Epidermal melanocyte (primary cell): ENCODE measurements around the gene MTMR8.
"Not testable (repeated sequence)": the region's sequence is repeated elsewhere in the genome, so short reads cannot be mapped to it uniquely, and the experiment has no call there.

ENCODE experiments used
- DNase-seq: peaks from one replicate; pipeline ENCODE4 v3.0.0; 2011; ENCODE audit warnings: low spot score; ENCODE audit not compliant: insufficient read length

MTMR8 gene

DNA sequence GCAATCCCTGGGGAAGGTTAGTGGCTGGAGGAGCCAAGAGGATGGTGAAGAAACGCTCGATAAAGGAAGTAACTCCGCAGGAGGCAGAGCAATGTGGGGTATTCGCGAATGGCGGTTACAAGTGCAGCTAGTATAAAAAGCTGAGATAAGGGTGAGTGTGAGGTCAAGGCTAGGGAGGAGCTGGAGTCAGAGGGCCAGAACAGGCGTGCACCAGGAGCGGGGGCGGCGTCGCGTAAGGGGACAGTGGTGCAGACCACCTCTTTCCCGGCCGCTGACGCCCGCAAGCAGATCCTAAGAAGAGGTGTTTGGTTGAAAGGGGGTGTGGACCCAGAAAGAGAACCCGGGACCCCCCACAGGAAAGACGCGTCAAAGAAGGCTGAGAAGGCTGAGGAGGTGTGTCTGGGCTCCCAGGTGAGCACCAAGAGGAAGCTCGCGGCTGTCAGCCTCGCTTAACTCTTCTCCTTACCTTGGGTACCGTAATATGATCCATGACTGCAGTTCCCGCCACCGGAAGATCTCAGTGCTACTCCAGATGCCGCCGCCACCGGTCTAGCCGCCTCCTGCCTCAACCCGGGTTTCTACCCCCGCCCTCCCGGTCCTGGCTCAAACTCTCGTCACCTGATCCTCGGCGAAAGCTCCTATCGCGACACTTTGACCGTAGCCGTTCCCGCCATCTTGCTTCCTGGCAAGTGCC is at the start of gene MTMR8:
TSS of gene MTMR8 (minus strand) at position 579 of the 694 bp plus-strand sequence. CDS start at position 490, 89 bp downstream.
- DNase-seq: peak; percentile 19

DNA sequence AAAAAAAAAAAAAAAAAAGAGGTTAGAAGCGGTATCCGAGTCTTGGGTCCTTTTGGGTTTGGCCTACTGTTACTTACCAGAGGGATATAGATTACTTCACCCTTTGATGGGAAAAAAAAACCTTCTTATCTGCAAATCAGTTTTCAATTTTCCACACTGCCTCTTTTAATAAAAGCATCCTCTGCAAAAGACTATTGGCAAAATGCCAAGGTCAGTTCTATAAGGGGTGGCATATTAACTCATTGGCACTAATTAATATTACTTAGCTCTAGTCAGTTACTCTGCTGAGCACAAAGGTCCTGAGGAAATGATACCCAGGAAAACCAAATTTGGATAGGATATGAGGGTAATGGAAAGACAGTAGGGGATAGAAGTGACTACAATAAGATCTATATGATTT is 44.3 kb upstream of the MTMR8 start:
- DNase-seq: no peak

DNA sequence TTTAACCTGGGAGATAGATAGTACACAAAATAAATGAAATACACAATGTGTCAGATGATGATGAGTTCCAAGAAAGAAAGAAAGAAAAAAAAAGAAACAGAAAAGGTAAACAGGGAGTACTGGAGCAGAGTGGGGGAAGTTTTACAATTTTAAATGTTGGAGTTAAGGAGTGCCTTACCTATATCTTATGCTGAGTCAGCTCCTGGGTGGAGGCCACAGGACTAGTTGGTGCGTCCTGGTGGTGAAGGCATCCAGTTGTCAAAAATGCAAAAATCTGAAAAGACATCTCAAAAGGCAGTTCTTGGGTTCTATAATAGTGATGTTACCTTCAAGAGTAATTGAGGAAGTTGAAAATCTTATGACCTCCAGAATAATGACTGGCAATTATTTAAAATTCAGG is 42.4 kb upstream of the MTMR8 start:
- DNase-seq: no peak

DNA sequence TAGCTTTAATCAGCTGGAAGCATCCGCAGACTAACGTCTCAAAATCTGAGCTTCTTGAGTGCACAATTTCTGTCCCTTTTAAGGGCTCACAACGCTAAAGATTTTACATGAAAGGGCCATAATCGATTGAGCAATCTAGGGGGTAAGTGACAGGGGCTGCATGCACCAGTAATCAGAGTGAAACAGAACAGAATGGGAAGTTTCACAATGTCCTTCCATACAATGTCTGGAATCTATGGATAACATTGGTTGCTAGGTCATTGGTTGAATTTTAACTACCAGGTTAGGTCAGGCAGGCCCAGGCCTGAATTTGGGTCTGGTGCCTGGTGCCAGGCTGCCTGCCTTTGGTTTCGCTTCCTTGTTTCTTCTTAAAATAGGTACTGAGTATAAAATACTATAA is 42.0 kb upstream of the MTMR8 start:
- no peak for DNase-seq

DNA sequence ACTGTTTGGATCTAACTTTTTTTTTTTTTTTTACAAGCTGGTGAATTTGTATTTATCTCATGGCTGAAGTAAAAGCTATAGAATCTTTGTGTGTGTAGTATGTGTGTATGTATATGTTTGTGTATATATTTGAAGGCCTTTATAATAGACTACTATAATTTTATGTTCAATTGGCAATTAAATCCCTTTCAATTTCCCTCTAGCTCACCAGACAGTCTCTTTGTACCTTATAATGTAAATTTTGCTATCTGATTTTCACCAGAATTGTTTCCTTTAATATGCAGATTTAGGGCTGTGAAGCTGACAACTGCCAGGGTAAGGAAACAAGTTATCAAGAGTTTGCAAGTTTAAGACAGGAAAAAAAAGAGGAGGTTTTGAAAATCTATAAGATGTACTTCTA is 33.1 kb upstream of the MTMR8 start:
- DNase-seq: no peak

DNA sequence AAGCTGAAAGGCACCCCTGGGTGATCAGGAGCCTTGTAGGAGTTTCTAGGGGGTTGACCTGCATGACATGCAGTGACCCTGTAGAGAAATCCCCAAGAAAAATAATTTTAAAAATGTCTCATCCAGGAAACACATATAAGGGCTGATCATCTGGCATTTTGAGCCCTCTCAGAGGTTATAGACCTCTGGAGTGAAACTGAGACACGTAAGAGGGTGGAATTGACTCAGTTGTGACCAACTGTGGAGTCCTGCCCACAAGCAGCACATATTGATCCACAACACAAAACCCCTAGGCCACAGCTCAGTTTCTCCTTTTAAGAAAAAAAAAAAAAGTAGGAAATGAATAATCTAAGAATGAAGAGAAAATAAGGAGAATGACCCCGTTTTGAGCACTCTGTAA is 32.5 kb upstream of the MTMR8 start:
- no peak for DNase-seq

DNA sequence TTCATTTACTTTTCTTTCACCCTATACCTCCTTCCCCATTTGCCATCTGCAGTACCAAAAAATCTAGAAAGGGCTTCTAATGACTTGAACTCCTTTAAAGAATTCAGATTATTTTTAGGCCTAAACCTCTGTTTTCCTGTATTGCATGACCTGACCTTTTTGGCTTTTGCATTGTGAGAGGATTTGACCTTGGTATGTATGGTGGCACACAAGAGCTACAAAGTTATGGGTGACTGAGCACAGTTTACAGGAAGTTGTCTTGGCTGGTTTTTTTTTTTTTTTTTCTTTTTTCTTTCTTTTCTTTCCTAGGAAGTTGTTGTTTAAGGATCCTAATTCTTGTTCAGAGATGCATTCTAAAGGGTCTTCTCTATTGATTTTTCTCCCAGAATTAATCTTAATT is 32.0 kb upstream of the MTMR8 start:
- DNase-seq: no peak

DNA sequence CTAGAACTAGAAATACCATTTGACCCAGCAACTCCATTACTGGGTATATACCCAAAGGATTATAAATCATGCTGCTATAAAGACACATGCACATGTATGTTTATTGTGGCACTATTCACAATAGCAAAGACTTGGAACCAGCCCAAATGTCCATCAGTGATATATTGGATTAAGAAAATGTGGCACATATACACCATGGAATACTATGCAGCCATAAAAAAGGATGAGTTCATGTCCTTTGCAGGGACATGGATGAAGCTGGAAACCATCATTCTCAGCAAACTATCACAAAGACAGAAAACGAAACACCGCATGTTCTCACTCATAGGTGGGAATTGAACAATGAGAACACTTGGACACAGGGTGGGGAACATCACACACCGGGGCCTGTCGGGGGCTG is 14.5 kb upstream of the MTMR8 start:
- not testable (repeated sequence) for DNase-seq

DNA sequence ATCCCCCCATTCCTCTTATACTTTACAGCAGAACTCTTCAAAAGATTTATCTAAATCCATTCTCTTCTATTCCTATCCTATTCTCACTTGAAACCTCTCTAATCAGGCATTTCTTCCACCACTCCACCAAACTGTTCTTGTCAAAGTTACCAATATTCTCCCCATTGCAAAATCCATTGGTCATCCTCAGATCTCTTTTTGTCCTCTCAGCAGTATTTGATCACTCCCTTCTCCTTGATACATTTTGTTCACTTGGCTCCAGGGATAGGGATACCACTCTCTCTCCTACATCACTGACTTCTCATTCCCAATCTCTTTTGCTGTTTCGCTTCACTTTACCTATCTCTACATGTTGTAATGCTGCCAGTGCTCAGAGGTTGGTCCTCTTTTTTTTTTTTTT is 2.8 kb upstream of the MTMR8 start:
- no peak for DNase-seq

DNA sequence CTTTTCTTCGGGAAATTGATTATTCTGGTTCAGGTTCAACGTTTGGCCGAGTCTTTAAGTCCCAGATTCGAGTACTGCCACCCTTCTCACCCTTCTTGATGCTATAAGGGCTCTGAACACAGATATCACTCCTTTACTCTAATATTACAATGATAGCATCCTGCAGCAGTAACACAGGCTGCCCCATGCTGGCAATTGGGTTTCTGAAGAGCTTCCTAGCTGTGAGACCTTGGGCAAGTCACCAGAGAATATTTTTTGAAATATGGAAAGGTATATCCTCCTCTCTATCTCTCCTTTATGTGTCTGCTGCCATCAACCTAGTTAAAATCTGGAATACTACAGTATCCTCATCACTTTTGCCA is 297 bp upstream of the MTMR8 start:
- no peak for DNase-seq

DNA sequence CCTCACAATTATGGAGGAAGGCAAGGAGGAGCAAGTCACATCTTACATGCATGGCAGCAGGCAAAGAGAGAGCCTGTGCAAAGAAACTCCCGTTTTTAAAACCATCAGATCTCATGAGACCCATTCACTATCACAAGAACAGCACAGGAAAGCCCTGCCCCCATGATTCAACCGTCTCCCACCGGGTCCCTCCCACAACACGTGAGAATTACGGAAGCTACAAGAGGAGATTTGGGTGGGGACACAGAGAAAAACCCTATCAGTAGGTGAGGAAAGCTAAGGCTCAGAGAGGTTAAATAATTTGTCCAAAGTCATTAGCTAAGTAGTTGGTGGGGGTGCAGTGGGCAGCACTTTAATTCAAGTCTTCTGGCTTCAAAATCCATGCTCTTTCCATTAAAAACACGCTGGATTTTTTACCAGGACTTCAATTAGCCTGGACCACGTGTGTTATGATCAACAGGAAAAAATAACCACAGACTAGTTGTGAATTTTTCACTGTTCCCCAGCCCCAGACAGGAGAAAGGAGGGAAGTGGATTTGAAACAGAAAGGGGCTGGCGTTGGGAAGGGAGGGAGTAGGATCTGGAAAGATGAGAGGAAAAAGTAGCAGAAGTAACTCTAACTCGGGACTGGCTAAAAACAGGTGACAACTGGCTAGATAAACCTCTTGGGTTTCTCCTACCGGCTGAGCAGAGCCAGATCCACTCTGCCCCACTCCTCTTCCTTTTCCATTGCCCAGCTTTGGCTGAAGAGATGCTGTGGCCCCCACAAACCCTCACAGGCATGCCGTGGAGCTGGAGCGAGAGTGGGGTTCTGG is 986 bp downstream of the MTMR8 start:
- no peak for DNase-seq

DNA sequence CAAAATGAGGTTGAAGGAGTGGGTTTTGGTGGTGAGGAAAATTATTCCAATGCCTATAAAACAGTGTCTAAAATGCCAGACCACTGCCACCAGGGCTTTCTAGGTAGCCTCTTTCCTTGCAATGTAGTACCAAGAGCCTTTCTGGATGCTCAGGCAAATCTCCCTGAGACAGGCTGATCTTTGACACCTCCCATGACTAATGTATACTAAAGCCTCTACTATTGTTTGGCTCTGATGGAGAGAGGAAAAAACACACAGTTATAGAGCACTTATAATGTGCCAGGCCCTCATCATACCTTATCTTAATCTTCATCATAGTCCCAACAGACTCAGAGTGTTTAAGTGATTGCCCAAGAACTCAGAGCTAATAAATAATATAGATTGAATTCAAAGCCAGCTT is 5.8 kb downstream of the MTMR8 start:
- DNase-seq: no peak

DNA sequence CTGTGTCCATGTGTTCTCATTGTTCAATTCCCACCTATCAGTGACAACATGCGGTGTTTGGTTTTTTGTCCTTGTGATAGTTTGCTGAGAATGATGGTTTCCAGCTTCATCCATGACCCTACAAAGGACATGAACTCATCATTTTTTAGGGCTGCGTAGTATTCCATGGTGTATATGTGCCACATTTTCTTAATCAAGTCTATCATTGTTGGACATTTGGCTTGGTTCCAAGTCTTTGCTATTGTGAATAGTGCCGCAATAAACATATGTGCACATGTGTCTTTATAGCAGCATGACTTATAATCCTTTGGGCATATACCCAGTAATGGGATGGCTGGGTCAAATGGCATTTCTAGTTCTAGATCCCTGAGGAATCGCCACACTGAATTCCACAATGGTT is 14.5 kb downstream of the MTMR8 start:
- not testable (repeated sequence) for DNase-seq

DNA sequence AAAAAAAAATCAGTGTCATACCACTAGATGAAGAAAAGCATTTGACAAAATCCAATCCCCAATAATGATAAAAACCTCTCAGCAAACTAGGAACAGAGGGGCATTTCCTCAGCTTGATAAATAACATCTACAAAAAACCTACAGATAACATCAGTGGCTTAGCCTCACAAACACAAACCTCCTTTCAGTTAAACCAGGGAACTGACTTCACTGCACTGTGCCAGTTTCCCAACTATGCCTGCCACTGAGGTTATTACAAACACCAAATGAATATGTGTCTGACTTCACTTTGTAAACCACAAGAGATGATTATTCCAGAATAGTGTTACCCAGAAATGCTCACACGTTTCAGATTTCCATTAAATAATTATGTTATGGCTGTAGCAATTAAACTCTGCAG is 15.3 kb downstream of the MTMR8 start:
- DNase-seq: no peak

DNA sequence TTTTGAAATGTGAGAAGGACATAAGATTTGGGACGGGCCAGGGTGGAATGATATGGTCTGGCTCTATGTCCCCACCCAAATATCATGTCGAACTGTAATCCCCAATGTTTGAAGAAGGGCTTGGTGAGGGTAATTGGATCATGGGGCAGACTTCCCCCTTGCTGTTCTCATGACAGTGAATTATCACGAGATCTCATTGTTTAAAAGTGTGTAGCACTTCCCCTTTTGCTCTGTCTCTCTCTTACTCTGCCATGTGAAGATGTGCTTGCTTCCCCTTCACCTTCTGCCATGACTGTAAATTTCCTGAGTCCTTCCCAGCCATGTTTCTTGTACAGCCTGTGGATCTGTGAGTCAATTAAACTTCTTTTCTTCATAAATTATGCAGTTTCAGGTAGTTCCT is 17.5 kb downstream of the MTMR8 start:
- DNase-seq: no peak

DNA sequence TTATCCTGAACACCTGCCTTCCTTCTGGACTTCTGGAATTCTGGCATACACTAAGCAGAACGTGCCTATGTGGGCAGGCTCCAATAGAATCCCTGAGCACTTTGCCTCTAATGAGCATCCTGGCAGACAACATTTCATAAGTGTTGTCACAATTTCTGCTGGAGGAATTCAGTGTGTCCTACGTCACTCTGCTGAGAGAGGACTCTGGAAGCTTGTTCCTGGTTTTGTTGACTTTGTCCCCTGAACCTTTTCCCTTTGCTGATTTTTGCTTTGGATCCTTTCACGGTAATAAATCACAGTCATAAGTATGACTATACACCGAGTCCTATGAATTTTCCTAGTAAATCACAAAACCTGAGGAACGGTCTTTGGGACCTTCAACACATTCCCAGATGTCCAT is 43.2 kb downstream of the MTMR8 start:
- DNase-seq: no peak

DNA sequence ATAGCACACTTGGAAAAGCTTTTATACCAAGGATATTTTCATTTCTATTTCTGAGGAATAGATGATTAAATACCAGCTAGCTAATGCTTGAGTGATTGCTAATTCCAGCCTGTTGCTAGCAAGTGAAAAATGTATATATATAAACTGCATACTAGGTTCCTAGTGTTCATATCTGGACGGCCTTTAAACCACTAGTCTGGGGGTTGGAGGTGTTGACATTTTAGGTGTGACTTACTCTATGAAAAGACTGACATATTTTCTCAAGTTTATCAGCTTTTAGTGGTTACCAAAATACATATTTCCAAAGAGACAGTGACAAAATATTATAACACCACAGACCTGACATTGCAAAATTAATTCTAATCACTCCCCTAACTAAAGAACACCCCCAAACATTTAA is 44.7 kb downstream of the MTMR8 start:
- no peak for DNase-seq

DNA sequence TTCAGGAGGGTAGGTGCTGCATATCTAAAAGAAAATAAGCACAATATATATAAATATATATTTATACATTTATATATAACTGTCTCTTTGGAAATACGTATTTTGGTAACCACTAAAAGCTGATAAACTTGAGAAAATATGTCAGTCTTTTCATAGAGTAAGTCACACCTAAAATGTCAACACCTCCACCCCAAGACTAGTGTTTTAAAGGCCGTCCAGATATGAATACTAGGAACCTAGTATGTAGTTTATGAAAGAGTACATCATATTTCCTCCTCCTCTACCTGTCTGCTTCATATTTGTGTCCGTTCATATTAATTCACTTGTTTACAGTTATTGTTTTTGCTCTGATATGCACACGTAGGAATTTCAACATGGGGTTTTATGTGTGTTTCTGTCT is 45.2 kb downstream of the MTMR8 start:
- no peak for DNase-seq

DNA sequence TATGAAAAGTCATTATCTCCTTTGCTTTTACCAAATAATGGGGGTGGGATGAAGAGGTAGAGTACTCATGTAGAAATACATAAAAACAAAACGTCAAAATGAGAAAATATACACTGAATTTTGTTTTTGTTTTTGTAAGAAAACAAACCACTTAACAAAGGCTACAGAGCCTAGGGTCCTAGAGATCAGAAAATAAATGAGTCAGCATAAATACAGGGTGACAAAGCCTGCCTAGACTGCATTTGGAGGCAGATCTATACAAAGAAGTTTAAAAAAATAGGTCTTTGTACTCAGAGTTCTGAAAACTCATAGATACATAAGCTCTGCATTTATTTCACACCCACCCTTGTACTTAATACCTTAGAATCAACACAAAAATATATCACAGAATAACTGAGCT is 52.4 kb downstream of the MTMR8 start:
- DNase-seq: no peak

DNA sequence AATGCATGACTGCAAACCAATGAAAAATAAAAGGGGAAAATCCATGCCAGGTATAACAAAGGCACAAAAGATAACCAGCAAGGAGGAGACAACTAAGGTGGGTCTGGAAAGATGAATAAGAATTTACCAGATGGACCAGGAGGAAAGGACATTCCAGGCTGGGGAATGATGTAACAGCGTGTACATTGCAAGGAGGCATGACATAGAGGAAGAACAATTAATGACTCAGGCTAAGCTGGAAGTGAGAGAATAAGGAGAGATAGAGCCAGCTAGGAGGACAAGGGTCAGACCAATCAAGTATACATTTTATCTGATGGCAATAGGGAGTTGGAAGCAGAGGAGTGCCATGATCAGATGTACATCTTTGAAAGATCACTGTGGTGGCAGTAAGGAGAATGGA is 57.0 kb downstream of the MTMR8 start:
- DNase-seq: no peak

DNA sequence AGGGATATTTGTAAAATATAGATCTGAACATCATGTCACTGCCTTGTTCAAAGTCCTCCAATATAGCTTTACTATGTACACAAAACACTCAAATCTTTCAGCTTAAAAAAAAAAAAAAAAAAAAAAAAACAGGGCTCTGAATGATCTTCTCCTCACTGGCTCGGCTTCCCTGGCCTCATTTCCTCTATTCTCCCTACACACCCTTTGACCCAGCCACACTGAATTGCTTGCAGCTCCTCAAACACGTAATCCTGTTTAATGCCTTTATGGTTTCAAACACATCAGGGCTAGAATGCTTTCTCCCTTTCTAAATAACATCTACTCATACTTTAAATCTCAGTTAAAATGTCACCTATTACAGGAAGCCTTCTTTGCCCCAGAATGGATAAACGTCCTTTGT is 60.8 kb downstream of the MTMR8 start:
- DNase-seq: no peak

DNA sequence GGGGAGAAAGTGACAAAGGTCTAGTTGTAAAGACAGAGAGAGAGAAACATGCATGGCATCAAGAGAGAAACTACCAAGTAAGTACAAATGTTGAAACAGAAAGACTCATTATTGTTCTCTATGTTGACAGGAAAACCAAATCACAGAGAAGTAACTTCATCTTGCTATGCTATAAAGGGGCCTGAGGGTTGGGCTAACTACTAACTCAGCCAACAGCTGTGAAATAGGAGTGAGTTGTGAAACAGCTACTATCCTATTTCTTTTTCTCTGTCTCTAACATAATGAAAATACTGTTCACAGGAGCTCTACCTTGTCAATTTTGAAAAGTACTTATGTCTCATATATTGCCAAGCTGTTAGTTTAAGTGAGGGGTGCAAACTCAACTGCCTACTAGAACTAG is 65.0 kb downstream of the MTMR8 start:
- no peak for DNase-seq

DNA sequence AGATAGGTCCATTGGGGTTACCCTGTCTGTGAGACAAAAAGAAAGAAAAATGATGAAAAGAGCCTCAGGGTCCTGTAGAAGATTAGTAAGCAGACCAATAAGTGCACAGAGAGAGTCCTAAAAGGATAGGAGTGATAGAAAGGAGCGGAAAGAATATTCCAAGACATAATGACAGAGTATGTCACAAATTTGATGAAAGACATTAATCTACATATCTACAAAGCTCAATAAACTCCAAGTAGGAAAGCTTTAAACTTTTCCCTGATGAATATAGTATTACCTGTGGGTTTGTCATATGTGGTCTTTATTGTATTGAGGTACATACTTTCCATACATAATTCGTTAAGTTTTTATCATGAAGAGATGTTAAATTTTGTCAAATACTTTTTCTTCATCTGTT is 73.7 kb downstream of the MTMR8 start:
- no peak for DNase-seq
